CD4-positive, alpha-beta T cell treated with Interleukin-10 for 1 hour (primary cell): ENCODE data around the gene CPNE7.
"Not testable (repeated sequence)": the region's sequence is repeated elsewhere in the genome, so short reads cannot be mapped to it uniquely, and the experiment has no call there.

Experiments
- DNase-seq: peaks from one replicate; pipeline ENCODE4 v3.0.0-alpha.2; 2020

Gene CPNE7

DNA sequence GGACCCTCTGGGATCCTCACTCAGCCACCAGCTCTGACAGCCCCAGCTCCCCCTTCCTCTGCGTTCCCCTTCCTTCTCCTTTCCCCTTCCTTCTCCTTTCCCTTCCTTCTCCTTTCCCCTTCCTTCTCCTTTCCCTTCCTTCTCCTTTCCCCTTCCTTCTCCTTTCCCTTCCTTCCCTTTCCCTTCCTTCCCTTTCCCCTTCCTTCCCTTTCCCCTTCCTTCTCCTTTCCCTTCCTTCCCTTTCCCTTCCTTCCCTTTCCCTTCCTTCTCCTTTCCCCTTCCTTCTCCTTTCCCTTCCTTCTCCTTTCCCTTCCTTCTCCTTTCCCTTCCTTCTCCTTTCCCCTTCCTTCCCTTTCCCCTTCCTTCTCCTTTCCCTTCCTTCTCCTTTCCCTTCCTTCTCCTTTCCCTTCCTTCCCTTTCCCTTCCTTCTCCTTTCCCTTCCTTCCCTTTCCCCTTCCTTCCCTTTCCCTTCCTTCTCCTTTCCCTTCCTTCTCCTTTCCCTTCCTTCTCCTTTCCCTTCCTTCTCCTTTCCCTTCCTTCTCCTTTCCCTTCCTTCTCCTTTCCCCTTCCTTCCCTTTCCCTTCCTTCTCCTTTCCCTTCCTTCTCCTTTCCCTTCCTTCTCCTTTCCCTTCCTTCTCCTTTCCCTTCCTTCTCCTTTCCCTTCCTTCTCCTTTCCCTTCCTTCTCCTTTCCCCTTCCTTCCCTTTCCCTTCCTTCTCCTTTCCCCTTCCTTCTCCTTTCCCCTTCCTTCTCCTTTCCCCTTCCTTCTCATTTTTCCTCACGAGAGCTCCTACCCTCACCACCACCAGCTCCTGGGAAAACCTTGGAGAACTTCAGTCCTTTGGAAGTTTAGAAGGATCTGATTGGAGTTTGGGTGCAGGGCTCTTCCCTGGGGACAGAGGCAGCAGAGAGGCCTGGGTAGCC is 59.2 kb downstream of the CPNE7 start:
- DNase-seq, result not testable (repeated sequence)

DNA sequence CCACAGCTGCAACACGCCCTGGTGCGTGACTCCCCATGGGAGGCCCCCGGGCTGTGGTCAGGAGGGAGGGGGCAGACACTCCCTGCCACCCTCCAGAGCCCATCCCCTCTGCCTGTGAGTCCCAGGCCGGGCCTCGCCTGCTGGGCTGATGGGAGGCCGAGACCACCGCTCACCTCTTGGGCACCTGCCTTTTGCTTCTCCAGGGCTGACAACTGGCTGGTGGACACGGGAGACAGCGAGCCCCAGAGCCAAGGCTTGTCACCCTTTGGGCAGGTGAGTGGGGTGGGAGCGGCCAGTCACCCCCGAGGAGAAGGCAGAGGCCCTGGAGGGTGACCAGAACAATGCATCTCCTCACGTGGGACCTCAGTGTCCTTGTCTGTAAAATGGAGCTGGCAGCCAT is 61.1 kb downstream of the CPNE7 start:
- no peak for DNase-seq

DNA sequence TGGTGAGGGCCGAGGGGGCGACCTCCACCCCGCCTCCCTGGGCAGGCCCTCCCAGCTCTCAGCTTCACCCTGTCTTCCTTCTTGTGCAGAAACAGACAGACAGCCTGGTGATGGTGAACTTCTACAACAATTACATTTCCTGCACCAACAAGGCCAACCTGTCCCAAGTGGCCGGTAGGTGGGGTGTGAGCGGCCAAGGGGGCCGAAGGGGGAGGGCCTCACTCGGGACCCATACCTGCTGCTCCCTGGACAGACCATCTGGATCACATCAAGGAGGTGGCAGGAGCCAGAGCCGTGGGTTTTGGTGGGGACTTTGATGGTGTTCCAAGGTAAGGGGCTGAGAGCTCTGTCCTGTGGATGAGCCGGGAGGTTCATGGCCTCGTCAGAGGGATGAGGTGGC is 61.8 kb downstream of the CPNE7 start:
- no peak for DNase-seq

DNA sequence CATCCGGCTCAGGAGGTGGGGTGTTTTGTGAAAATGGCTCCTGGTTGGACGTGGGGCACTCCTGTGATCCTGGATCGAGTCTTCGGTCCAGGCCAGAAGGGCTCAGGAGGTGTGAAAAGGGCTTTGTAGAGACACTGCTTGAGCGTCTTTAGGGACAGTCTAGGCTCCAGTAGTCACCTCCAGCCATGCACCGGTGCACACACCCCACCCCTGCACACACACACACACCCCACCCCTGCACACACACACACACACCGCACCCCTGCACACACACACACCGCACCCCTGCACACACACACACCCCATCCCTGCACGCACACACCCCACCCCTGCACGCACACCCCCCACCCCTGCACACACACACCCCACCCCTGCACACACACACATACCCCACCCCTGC is 62.9 kb downstream of the CPNE7 start:
- DNase-seq, result no peak

DNA sequence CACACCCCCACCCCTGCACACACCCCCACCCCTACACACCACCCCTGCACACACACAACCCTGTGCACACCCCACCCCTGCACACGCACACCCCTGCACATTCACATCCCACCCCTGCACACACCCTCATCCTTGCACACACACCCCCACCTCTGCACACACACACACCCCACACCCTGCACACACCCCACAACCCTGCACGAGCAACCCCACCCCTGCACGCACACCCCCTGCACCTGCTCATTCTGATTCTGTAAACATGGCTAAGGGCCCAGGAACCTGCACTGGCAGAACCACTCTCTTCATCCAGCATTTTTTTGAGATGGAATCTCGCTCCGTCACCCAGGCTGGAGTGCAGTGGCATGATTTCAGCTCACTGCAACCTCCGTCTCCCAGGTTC is 63.8 kb downstream of the CPNE7 start:
- DNase-seq, result no peak

DNA sequence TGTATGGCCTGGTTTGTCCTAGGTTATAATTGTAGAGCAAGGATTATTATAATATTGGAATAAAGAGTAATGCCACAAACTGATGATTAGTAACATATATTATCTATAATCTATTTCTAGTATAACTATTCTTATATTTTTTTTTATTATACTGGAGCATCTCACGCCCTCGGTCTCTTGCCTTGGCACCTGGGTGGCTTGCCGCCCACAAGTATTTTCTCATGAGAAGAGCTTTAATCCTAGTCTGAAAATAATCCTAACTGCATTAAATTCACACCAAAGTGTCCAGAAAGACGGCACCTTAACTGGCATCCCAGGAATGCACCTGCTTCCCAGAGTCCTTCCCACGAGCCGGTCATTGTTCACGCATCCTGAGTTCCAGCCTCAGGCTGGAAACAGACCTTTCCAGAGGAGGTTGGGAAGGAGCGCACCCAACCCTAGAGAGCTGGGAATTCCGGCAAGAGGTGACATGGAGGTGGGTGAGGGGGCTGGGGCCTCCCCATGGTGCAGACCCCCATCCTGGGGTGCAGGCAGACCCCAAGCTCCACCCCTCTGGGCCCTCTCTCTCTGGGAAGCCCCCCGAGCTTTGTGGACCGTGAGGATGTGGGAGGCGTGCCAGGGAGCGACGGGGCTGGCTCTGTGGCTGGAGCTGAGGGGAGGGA is 66.0 kb downstream of the CPNE7 start:
- DNase-seq, result no peak

DNA sequence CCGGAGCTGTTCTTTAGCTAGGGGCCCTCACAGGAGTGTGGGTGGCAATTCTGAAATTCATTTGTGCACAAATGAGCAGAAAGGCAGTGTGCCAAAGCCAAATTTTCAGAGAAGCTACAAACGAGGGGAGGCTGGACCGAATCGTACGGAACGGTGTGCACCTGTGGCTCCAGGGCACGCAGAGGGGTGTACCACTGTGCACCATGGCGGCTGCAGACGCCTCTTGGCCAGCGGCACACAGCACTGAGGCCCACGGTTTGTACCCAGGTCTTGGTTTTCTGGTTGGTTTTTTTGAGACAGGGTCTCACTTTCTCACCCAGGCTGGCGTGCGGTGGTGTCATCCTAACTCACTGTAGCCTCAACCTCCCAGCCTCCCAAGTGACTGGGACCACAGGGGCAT is 67.0 kb downstream of the CPNE7 start:
- no peak for DNase-seq

DNA sequence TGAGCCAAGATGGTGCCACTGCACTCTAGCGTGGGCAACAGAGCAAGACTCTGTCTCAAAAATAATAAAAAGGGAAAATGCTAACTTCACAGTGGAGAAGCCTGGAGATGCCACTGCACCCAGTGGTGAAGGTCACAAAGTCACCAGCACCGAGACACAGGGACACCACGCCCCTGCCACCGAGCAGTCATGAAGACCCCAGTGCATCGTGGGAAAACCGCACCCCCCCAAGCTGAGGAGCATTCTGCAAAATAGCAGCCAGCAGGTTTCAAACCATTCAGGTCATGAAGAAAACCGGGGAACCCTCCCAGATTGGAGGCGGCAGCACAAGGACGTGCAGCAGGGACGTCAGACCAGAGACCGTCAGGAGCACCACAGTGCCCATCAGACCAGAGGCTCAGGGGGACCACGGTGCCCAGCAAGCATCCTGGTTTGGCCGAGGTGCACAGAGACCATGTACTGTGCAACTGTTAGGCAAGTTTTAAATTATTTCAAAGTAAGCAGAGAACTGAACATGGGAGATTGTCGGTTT is 68.3 kb downstream of the CPNE7 start:
- DNase-seq, result no peak

DNA sequence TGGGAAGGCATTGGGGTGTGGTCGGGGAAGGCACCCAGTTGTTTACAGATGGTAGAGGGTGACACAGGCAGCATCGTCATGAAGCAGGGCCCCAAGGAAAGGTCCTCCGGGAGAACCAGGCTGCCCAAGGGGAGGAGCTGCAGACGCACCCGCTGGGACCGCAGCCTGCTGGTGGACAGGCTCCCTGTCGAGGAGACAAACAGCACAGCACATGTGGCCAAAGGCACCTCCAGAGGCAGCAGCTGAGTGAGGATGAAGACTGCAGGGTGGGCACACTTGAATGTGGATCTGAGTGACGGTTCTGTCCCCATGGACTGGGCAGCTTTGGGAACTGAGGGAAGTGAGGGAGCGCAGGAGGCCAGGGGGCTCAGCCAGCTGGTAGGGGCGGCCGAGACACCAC is 69.6 kb downstream of the CPNE7 start:
- no peak for DNase-seq

DNA sequence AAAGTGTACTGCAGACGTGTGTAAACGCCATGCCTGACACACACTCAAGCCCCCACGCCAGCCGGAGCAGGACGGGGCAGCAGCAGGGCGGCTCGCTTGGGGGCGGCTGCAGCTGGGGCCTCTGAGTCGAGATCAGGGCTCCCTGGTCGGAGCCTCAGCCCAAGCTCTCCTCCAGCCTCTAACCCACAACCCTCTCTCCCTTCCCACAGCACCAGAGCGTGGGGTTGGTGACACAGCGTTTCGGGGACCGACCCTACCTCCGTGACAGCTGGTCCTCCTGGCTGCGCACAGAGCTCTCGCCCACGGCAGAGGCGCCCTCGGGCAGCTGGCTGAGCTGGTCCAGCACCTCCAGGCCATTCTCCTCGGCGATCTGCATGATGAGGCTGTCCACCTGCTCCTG is 70.7 kb downstream of the CPNE7 start:
- DNase-seq, result no peak
